B cell (primary cell): Measurements from ENCODE around the gene CTRL. TPM values are rescaled to one million over a fixed set of nuclear protein-coding genes. Genes with fewer than 3 reads are reported as not detected.

Experiments
- ATAC-seq: fragments of 200-7000 bp; cut with Tn5 transposase; one replicate; pipeline ENCODE4 v1.10.0; 2021; ENCODE audit warnings: low read depth, mild to moderate bottlenecking, moderate number of reproducible peaks, moderate library complexity
- CTCF ChIA-PET: fragments of 350-600 bp; sonication (Branson Sonifier 250); formaldehyde crosslinking; loops from one replicate; lab custom pipeline; 2021; ENCODE audit warnings: antibody characterized with exemption, inconsistent platforms; lab: Charles Lee
- POLR2A ChIA-PET: fragments of 350-600 bp; sonication (Branson Sonifier 250); formaldehyde crosslinking; loops from one replicate; lab custom pipeline; 2021; ENCODE audit warnings: antibody characterized with exemption; lab: Charles Lee
- DNase-seq: peaks from one replicate; pipeline ENCODE4 v3.0.0; 2013
- H2AFZ ChIP-seq: 2 replicates; pipeline ENCODE4 v1.6.1; 2012; ENCODE audit warnings: mild to moderate bottlenecking, low read depth, low read length; ENCODE audit not compliant: insufficient read depth, poor library complexity, severe bottlenecking
- H3K27ac ChIP-seq, 2 donors: 1 replicate in 1 of 2; 2 replicates in 1 of 2; pipeline ENCODE4 v1.5.1; 2012 to 2013; ENCODE audit warnings: low read length in 2 of 2, mild to moderate bottlenecking in 2 of 2, moderate library complexity in 1 of 2
- H3K27me3 ChIP-seq, 4 experiments: fragments of 200-600 bp in 1 of 4; sonication (generic) in 1 of 4; replicated peaks in 1 of 4; 1 replicate in 2 of 4; 2 replicates in 2 of 4; pipeline versions ENCODE4 v1.6.1 to v1.7.0; 2013 to 2016; ENCODE audit warnings: low read length in 3 of 4, mild to moderate bottlenecking in 2 of 4, mixed read lengths in 1 of 4, moderate library complexity in 1 of 4; ENCODE audit not compliant: insufficient read depth in 4 of 4, control insufficient read depth in 3 of 4; ENCODE audit errors: control extremely low read depth in 1 of 4
- H3K36me3 ChIP-seq, 2 experiments: replicated peaks in 1 of 2; 1 replicate in 1 of 2; 2 replicates in 1 of 2; pipeline versions ENCODE4 v1.6.1 to v1.7.1; 2013; ENCODE audit warnings: low read length in 1 of 2; ENCODE audit not compliant: insufficient read depth in 2 of 2, control insufficient read depth in 1 of 2; ENCODE audit errors: control extremely low read depth in 1 of 2, extremely low read depth in 1 of 2
- H3K4me1 ChIP-seq, 2 donors: fragments of 200-600 bp in 1 of 2; sonication (generic) in 1 of 2; 1 replicate in 1 of 2; 2 replicates in 1 of 2; pipeline versions ENCODE4 v1.5.1 to v1.6.1; 2013 to 2017; ENCODE audit warnings: low read length in 2 of 2; ENCODE audit not compliant: control insufficient read depth in 2 of 2, insufficient read depth in 2 of 2
- H3K4me2 ChIP-seq: replicated peaks from 2 replicates; pipeline ENCODE3; 2012; ENCODE audit warnings: mild to moderate bottlenecking, low read depth, low read length; ENCODE audit not compliant: poor library complexity, severe bottlenecking
- H3K4me3 ChIP-seq, 5 experiments: fragments of 200-600 bp in 1 of 5; sonication (generic) in 1 of 5; 1 replicate in 3 of 5; 2 replicates in 2 of 5; pipeline versions ENCODE4 v1.5.1 to v1.7.0; 2011 to 2016; ENCODE audit warnings: low read length in 4 of 5, mild to moderate bottlenecking in 4 of 5, low read depth in 2 of 5, control low read depth in 1 of 5, moderate library complexity in 1 of 5; ENCODE audit not compliant: insufficient read depth in 1 of 5; ENCODE audit errors: control extremely low read depth in 1 of 5, extremely low read depth in 1 of 5
- H3K79me2 ChIP-seq: fragments of 200-600 bp; sonication (generic); one replicate; pipeline ENCODE4 v1.6.0; 2016; ENCODE audit warnings: low read length; ENCODE audit not compliant: control insufficient read depth, insufficient read depth
- H3K9ac ChIP-seq: fragments of 200-600 bp; sonication (generic); 2 replicates; pipeline ENCODE4 v1.6.1; 2017; ENCODE audit warnings: mild to moderate bottlenecking, low read length, moderate library complexity
- H3K9me3 ChIP-seq, 3 donors: one replicate each; pipeline versions ENCODE4 v1.6.1 to v1.7.1; 2013; ENCODE audit warnings: low read length in 2 of 3; ENCODE audit not compliant: control insufficient read depth in 2 of 3, insufficient read depth in 1 of 3; ENCODE audit errors: control extremely low read depth in 1 of 3
- H4K20me1 ChIP-seq: 2 replicates; pipeline ENCODE4 v1.6.0; 2012; ENCODE audit warnings: mild to moderate bottlenecking, low read length; ENCODE audit not compliant: insufficient read depth, control insufficient read depth, poor library complexity, severe bottlenecking
- H3K27ac Mint-ChIP-seq: one replicate; pipeline ENCODE4 v1.8.0; 2021; ENCODE audit warnings: mixed read lengths
- H3K27me3 Mint-ChIP-seq: one replicate; pipeline ENCODE4 v1.8.0; 2021; ENCODE audit warnings: mixed read lengths
- H3K4me1 Mint-ChIP-seq: one replicate; pipeline ENCODE4 v1.8.0; 2021; ENCODE audit warnings: mixed read lengths
- H3K4me3 Mint-ChIP-seq: one replicate; pipeline ENCODE4 v1.8.0; 2021; ENCODE audit warnings: mixed read lengths
- H3K9me3 Mint-ChIP-seq: one replicate; pipeline ENCODE4 v1.8.0; 2022; ENCODE audit warnings: mixed read lengths; ENCODE audit not compliant: insufficient read depth
- EZH2 ChIP-seq: IDR thresholded peaks from 2 replicates; pipeline ENCODE4 v1.6.1; 2012; ENCODE audit warnings: borderline replicate concordance, low read depth, mild to moderate bottlenecking, moderate library complexity, low read length; ENCODE audit not compliant: insufficient read depth, poor library complexity, severe bottlenecking
- WGBS: methylation state at CpG from one replicate; pipeline ENCODE4 v1.1.5; 2013; ENCODE audit warnings: missing lambda C conversion rate; ENCODE audit not compliant: insufficient coverage; 5-methylcytosine and 5-hydroxymethylcytosine counted together
- intact Hi-C: fragments of 100-400 bp; cut with micrococcal nuclease; formaldehyde crosslinking; loops from one replicate; pipeline ENCODE4 v1.10.0; 2022
- polyA plus RNA-seq: library from polyadenylated mRNA; depleted of rRNA; stranded (reverse); fragments of >200 nt; gene quantifications from 2 replicates; pipeline ENCODE4 v1.2.3, GENCODE V29; 2012
- total RNA-seq, 2 donors: library from RNA; stranded (reverse); fragments of 120-200 nt in 1 of 2; gene quantifications; 1 replicate in 1 of 2; 2 replicates in 1 of 2; pipeline versions ENCODE4 v1.2.3 to v1.2.4, GENCODE V29; 2013 to 2022
- TF ChIP-seq, protein P1 (sequence below): fragments of 200-600 bp; IDR thresholded peaks from one replicate; pipeline ENCODE4 v1.8.0; 2022; ENCODE audit warnings: antibody characterized with exemption, mild to moderate bottlenecking

CTRL gene
- total and polyA plus RNA-seq, 2 donors (not counting 1 experiment from before 2014, with no cell fraction given), result 5.8 to 19.0 TPM

DNA sequence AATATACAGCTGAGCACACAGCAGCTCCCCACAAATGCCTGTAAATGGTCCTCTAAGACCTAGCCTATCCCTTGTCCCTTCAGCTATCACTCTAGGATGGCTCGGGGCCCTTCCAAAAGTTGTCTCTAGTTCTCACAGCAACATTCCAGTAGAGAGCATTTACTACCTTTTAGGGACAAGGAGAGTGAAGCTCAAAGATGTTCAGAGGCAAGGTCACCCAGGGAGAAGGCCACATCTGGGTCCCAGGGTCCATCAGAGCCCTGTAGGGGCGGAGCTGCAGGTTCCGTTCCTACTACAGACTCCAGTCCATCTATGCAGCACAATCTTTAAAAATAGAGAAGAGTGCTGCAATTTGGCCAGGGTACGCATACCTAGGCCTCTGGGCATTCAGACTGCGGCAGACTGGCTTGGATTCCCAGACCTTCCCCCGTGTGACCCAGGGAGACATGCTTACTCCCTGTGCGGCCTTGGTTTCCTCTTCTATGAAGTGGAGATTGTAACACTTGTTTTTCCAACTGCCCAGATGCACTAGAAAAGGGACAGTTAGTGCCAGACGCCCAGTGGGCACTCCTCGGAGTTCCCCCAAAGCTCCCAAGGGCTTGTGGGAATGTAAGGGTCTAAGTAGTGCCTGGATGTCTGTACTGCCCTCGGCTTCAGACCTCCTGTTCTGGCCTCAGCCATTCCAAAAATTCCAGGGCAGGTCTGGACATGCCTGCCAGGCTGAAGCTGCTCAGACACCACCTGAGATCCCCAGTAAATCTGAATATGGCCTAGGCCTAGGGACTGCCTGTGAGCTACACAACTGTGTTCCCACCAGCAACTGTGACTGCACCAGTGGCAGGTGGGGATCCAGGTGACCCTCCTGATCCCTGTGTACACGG lies 34.2 kb upstream of the CTRL start:
- TF ChIP-seq EZH2, result no peak
- TF ChIP-seq, protein P1, sequence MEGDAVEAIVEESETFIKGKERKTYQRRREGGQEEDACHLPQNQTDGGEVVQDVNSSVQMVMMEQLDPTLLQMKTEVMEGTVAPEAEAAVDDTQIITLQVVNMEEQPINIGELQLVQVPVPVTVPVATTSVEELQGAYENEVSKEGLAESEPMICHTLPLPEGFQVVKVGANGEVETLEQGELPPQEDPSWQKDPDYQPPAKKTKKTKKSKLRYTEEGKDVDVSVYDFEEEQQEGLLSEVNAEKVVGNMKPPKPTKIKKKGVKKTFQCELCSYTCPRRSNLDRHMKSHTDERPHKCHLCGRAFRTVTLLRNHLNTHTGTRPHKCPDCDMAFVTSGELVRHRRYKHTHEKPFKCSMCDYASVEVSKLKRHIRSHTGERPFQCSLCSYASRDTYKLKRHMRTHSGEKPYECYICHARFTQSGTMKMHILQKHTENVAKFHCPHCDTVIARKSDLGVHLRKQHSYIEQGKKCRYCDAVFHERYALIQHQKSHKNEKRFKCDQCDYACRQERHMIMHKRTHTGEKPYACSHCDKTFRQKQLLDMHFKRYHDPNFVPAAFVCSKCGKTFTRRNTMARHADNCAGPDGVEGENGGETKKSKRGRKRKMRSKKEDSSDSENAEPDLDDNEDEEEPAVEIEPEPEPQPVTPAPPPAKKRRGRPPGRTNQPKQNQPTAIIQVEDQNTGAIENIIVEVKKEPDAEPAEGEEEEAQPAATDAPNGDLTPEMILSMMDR, result no peak
- H3K9ac ChIP-seq, result no peak overlapping the region
- H3K27me3 ChIP-seq, result no peaks in the 10 kb centered on the region
- Mint-ChIP-seq H3K4me3 (peak overlapping the region; percentile 54), H3K27me3 (no peaks in the 10 kb centered on the region), H3K4me1 (peaks cover 20% of the 10 kb centered on the region), H3K9me3 (no peaks in the 10 kb centered on the region), H3K27ac (no peak overlapping the region)
- H2AFZ ChIP-seq, result no peak overlapping the region
- H4K20me1 ChIP-seq, result peaks cover 8% of the 10 kb centered on the region
- no peak overlapping the region for H3K4me2 ChIP-seq
- ChIA-PET CTCF (interaction anchor here (0.8 to 3.2 kb wide), 6 partner anchors 29 to 82 kb away, joined by 3 to 11 read pairs (median 4); partner anchors contain the start of genes NRN1L and PSMB10), POLR2A (interaction anchor here (0.6 to 1.7 kb wide), 2 partner anchors 19 to 59 kb away, joined by 3 read pairs; no protein-coding TSS in a partner anchor)
- intact Hi-C loops, result loop anchor here (10.0 kb wide), 1 partner anchor 259 kb away; no protein-coding TSS in a partner anchor
- H3K9me3 ChIP-seq, result no peaks in the 10 kb centered on the region
- peaks cover 0 to 19% of the 10 kb centered on the region in 2 experiments for H3K36me3 ChIP-seq
- peaks cover 10 to 19% of the 10 kb centered on the region in 2 donors for H3K4me1 ChIP-seq
- no peak overlapping the region for H3K4me3 ChIP-seq
- DNase-seq (no peak), ATAC-seq (no peak)
- no peak overlapping the region for H3K27ac ChIP-seq
- 96% methylated on average over 8 of the region's 11 CpGs for WGBS
- H3K79me2 ChIP-seq, result peaks cover 32% of the 10 kb centered on the region
